RWPE1 (cell line): ENCODE measurements around the gene CCDC9B.

Experiments
- CTCF ChIA-PET: fragments of 350-600 bp; sonication (Branson Sonifier 250); formaldehyde crosslinking; extraction: SDS; loops from one replicate; lab custom pipeline; 2021; lab: Yijun Ruan, JAX
- POLR2A ChIA-PET: fragments of 400-600 bp; formaldehyde crosslinking; extraction: SDS; loops from one replicate; lab custom pipeline; 2020; ENCODE audit warnings: antibody characterized with exemption; ENCODE audit not compliant: low non-redundant PET; lab: Yijun Ruan, JAX
- DNase-seq: peaks from one replicate; pipeline ENCODE4 v3.0.0; 2012; ENCODE audit warnings: low spot score
- H3K27ac ChIP-seq: fragments of 450-650 bp; 2 replicates; pipeline ENCODE4 v1.5.1; 2017
- TF ChIP-seq, protein P1 (sequence below): fragments of 450-650 bp; conservative IDR thresholded peaks from 2 replicates; pipeline ENCODE4 v1.5.1; 2017; ENCODE audit warnings: low read depth, mild to moderate bottlenecking

The CCDC9B gene

DNA sequence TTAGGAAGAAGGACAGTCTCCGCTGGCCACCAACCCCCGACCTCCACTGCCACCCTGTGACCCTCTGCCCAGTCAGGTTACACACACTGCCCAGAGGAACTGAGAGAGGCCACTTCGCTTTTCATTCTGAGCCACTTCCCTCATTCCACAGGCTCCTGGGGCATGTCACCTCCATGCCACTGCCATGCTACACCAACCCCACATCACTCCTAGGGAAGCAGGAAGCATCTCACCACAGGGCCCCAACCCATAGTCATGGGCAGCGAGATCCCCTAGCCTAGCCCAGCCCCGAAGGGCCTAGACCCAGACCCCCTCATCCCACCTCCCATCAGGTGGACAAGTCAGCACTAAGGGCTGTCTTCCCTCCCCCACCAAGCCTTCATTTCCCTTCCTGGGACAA is 34.4 kb downstream of the CCDC9B start:
- POLR2A ChIA-PET: interaction anchor here (0.6 kb wide), 1 partner anchor 16 kb away, joined by 3 read pairs; no protein-coding TSS in a partner anchor
- H3K27ac ChIP-seq: no peak overlapping the region
- DNase-seq: no peak
- CTCF ChIA-PET: interaction anchor here (1.4 to 2.8 kb wide), 2 partner anchors 14 to 27 kb away, joined by 5 to 10 read pairs; no protein-coding TSS in a partner anchor
- TF ChIP-seq, protein P1, sequence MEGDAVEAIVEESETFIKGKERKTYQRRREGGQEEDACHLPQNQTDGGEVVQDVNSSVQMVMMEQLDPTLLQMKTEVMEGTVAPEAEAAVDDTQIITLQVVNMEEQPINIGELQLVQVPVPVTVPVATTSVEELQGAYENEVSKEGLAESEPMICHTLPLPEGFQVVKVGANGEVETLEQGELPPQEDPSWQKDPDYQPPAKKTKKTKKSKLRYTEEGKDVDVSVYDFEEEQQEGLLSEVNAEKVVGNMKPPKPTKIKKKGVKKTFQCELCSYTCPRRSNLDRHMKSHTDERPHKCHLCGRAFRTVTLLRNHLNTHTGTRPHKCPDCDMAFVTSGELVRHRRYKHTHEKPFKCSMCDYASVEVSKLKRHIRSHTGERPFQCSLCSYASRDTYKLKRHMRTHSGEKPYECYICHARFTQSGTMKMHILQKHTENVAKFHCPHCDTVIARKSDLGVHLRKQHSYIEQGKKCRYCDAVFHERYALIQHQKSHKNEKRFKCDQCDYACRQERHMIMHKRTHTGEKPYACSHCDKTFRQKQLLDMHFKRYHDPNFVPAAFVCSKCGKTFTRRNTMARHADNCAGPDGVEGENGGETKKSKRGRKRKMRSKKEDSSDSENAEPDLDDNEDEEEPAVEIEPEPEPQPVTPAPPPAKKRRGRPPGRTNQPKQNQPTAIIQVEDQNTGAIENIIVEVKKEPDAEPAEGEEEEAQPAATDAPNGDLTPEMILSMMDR: no peak

DNA sequence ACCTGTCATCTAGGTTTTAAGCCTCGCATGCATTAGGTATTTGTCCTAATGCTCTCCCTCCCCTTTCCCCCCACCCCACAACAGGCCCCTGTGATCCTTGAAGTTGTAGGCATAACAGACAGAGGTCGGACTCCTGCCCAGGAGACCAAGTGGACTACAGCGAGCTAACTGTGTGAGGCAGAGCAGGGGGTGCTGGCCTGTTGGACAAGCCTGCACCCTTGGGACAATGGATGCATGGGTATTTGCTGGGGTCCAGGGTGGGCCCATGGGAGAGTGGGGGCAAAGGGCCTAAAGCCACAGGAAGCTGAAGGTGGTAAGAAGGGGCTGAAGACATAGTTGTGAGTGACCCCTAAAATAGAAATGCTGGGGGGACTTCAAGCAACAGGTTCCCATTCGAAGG is 35.5 kb downstream of the CCDC9B start:
- POLR2A ChIA-PET: no interaction called here
- TF ChIP-seq, protein P1: no peak
- H3K27ac ChIP-seq: no peak overlapping the region
- DNase-seq: no peak
- CTCF ChIA-PET: no interaction called here

DNA sequence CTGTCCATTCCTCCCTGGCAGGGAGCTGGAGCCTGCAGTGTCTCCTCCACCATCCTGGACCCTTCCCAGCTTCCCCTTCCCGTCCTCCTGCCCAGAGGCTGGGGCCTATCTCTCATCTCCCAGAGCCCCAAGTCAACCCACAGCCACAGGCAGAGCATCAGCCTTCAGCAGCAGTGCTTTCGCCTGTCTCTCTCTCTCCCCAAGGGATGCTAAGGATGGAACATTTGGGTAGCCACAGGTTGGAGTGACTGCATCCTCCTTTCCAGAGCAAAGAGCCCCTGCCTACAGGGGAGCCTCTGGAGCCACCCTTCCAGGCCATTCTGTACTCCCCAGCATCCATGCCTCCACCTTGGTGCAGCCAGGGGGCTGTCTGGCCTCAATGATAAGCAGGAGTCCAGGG is 37.2 kb downstream of the CCDC9B start:
- ChIA-PET POLR2A (interaction anchor here (0.6 to 0.8 kb wide), 2 partner anchors 19 to 94 kb away, joined by 3 to 10 read pairs; no protein-coding TSS in a partner anchor), CTCF (interaction anchor here (0.7 to 1.1 kb wide), 3 partner anchors 24 to 152 kb away, joined by 3 read pairs; no protein-coding TSS in a partner anchor)
- no peak overlapping the region for H3K27ac ChIP-seq
- DNase-seq: no peak
- TF ChIP-seq, protein P1: no peak

DNA sequence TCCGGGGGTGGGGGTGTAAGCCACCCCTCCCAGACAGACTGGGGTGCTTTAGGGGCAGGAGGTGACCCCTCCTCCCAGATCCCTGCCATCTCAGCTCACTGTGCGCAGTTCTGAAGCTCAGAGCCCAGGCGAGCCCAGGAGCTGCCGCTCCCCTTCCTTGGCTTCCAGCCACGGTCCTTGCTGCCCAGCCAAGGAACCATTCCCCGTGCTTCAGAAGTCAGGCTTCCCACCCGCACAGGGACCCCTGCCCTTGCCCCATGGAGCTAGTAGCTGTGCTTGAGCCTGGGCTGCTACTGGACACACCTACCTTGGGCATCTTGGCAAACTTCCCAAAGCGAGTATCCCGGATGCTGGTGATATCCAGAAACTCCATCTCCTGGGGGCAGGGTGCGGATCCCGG is 37.8 kb downstream of the CCDC9B start:
- ChIA-PET CTCF (interaction anchor here (0.7 to 1.1 kb wide), 2 partner anchors 28 to 152 kb away, joined by 3 read pairs; no protein-coding TSS in a partner anchor), POLR2A (interaction anchor here (0.8 kb wide), 1 partner anchor 20 kb away, joined by 3 read pairs; no protein-coding TSS in a partner anchor)
- DNase-seq: no peak
- H3K27ac ChIP-seq: no peak overlapping the region
- TF ChIP-seq, protein P1: no peak

DNA sequence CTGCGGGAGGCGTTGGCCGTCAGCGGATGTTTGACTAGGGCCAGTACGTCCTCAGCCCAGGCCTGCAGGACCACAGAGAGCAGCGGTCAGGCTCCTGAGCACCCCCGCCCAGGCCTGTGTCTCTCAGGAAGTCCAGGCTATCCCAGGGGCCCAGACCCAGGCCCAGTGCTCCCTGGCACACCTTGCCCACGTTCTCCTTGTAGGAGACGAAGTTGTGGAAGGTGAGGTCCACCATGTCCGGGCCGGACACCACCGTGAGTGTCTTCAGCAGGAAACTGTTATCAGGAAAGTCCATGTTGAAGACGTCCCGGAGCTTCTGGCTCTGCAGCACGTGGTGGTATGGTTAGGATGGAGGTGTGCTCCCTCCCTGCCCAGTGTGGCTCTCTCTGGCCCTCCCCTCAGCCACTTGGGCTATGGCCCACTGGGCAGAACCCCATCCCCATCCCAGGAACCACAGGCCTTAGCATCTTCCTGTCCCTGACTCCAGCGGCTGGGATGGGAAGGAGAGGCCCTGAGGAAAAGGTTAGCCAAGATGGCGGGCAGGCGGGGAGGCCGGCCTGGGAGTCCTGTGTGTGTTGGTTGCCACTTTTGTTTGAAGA is 38.4 kb downstream of the CCDC9B start:
- POLR2A ChIA-PET: no interaction called here

DNA sequence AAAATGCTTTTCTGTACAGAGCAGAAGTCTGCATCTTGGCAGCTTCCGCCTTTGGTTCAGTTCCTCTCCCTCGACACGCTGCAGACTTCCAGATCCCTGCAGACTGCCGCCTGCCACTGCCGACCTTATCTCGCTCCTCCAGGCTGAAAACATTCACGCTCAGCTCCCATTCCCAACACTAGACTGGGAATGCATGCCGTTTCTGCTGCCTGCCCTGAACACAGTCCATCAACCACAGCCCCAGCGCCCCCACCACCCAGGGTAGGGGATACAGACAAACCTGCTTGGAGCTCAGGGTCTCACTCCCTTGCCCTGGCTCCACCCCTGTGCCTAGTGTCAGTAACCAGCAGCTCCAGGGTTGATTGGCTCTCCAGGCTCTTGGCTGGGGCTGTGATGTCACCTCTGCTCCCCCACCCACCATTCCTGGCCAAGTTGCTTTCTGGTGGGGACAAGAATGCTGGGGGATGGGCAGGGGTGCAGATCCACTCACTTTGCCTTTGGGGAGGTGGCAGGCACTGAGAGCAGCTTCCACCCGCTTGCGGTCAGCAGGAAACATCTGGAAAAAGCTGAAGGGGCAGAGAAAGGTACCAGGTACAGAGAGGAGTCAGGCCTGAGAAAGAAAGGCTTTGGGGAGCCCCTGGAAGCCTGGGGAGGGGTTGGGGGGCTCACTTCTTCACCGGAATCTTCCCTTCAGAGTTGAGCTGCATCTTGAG is 39.1 kb downstream of the CCDC9B start:
- H3K27ac ChIP-seq: no peak overlapping the region

More for the DNA sequence above, 38.4 kb downstream of the CCDC9B start:
- no peak for DNase-seq
- TF ChIP-seq, protein P1: no peak
- CTCF ChIA-PET: interaction anchor here (0.6 to 1.5 kb wide), 3 partner anchors 7 to 132 kb away, joined by 3 to 6 read pairs (median 4); no protein-coding TSS in a partner anchor
- no peak overlapping the region for H3K27ac ChIP-seq

More for the DNA sequence above, 39.1 kb downstream of the CCDC9B start:
- TF ChIP-seq, protein P1: no peak
- CTCF ChIA-PET: interaction anchor here (0.6 to 1.5 kb wide), 4 partner anchors 8 to 131 kb away, joined by 3 to 6 read pairs (median 4); no protein-coding TSS in a partner anchor
- no peak for DNase-seq
- POLR2A ChIA-PET: no interaction called here
